A549 (cell line): ENCODE data around the gene HSCB. TPM values are rescaled to one million over a fixed set of nuclear protein-coding genes. Genes with fewer than 3 reads are reported as not detected.
"Not testable (repeated sequence)": the region's sequence is repeated elsewhere in the genome, so short reads cannot be mapped to it uniquely, and the experiment has no call there.

Experiments
- ATAC-seq, 2 experiments: fragments of 200-7000 bp in 1 of 2; fragments of >200 bp in 1 of 2; cut with Nextera tagmentation in 1 of 2; cut with Tn5 transposase in 1 of 2; 3 replicates each; pipeline versions ENCODE4 v1.8.0 to v1.9.1; 2018 to 2020; ENCODE audit warnings: mild to moderate bottlenecking in 1 of 2, moderate library complexity in 1 of 2
- CTCF ChIA-PET: fragments of 300-600 bp; sonication (Branson Sonifier 250); formaldehyde crosslinking; extraction: SDS; loops from one replicate; lab custom pipeline; 2021; ENCODE audit warnings: antibody characterized with exemption, inconsistent platforms; lab: Yijun Ruan, JAX
- POLR2A ChIA-PET: fragments of 350-600 bp; formaldehyde crosslinking; extraction: SDS; loops from one replicate; lab custom pipeline; 2021; ENCODE audit warnings: antibody characterized with exemption, inconsistent platforms; lab: Yijun Ruan, JAX
- DNase-seq, 2 experiments: peaks; one replicate each; pipeline versions ENCODE4 v3.0.0 to v3.0.0-alpha.2; 2011 to 2016; ENCODE audit warnings: low read depth in 1 of 2, low spot score in 1 of 2
- FAIRE-seq: peaks from 2 replicates; lab custom pipeline; 2011; peaks lifted over from hg19 to GRCh38; lab: Jason Lieb, UNC
- H3K27ac ChIP-seq, 2 experiments: fragments of >200 bp; sonication (Bioruptor Twin); formaldehyde crosslinking; 3 replicates each; pipeline ENCODE4 v1.5.1; 2016 to 2017
- H3K4me1 ChIP-seq: fragments of >200 bp; sonication (Bioruptor Twin); formaldehyde crosslinking; 3 replicates; pipeline ENCODE4 v1.6.1; 2016
- H3K4me2 ChIP-seq: fragments of >200 bp; sonication (Bioruptor Twin); formaldehyde crosslinking; 3 replicates; pipeline ENCODE4 v1.6.1; 2016
- H3K4me3 ChIP-seq: fragments of >200 bp; sonication (Bioruptor Twin); formaldehyde crosslinking; 3 replicates; pipeline ENCODE4 v1.5.1; 2016
- H3K9me3 ChIP-seq: fragments of >200 bp; sonication (Bioruptor Twin); formaldehyde crosslinking; 3 replicates; pipeline ENCODE4 v1.6.1; 2016
- CBX8 ChIP-seq: fragments of 200-600 bp; sonication (generic); IDR thresholded peaks from 2 replicates; pipeline ENCODE4 v1.6.1; 2016
- CEBPB ChIP-seq, 2 experiments: fragments of >200 bp in 1 of 2; sonication (Bioruptor Twin) in 1 of 2; formaldehyde crosslinking in 1 of 2; IDR thresholded peaks; 2 replicates each; pipeline ENCODE4 v1.6.1; 2012 to 2016
- CHD2 ChIP-seq: fragments of 150-350 bp; IDR thresholded peaks from 2 replicates; pipeline ENCODE4 v1.6.1; 2014; ENCODE audit warnings: low read length; ENCODE audit not compliant: partially characterized antibody
- CHD4 ChIP-seq: fragments of 200-600 bp; sonication (generic); IDR thresholded peaks from 2 replicates; pipeline ENCODE4 v1.6.1; 2016; ENCODE audit warnings: antibody characterized with exemption, mild to moderate bottlenecking, borderline replicate concordance
- EHMT2 ChIP-seq: fragments of 200-600 bp; sonication (generic); IDR thresholded peaks from 2 replicates; pipeline ENCODE4 v1.6.1; 2016; ENCODE audit warnings: antibody characterized with exemption, low read depth, mild to moderate bottlenecking, moderate library complexity
- EP300 ChIP-seq, 2 experiments: fragments of >200 bp; sonication (Bioruptor Twin); formaldehyde crosslinking; IDR thresholded peaks; 2 replicates in 1 of 2; 3 replicates in 1 of 2; pipeline ENCODE4 v1.6.1; 2016 to 2017
- FOSL2 ChIP-seq, 2 experiments: fragments of 450-650 bp in 1 of 2; fragments of >200 bp in 1 of 2; sonication (Bioruptor Twin) in 1 of 2; formaldehyde crosslinking; IDR thresholded peaks; 2 replicates each; pipeline versions ENCODE4 v1.5.0 to v1.6.1; 2016 to 2020; ENCODE audit warnings: mild to moderate bottlenecking in 1 of 2, moderate library complexity in 1 of 2
- FOXS1 ChIP-seq: fragments of 250-450 bp; sonication (Bioruptor Pico); IDR thresholded peaks from 2 replicates; pipeline ENCODE4 v1.5.0; 2020; ENCODE audit warnings: mild to moderate bottlenecking, moderate library complexity
- HDAC2 ChIP-seq: fragments of 200-600 bp; sonication (generic); IDR thresholded peaks from 2 replicates; pipeline ENCODE4 v1.6.1; 2016
- HEYL ChIP-seq: fragments of 250-450 bp; sonication (Bioruptor Pico); IDR thresholded peaks from 2 replicates; pipeline ENCODE4 v1.8.0; 2021; ENCODE audit warnings: mild to moderate bottlenecking, moderate library complexity
- HOXB13 ChIP-seq: fragments of 250-450 bp; sonication (Bioruptor Pico); IDR thresholded peaks from 2 replicates; pipeline ENCODE4 v1.5.0; 2020; ENCODE audit warnings: low read depth, mild to moderate bottlenecking, moderate library complexity
- JUNB ChIP-seq: fragments of >200 bp; sonication (Bioruptor Twin); formaldehyde crosslinking; IDR thresholded peaks from 2 replicates; pipeline ENCODE4 v1.6.1; 2016
- MAZ ChIP-seq: fragments of 150-350 bp; IDR thresholded peaks from 2 replicates; pipeline ENCODE4 v1.6.1; 2014; ENCODE audit warnings: antibody characterized with exemption, low read depth, low read length, borderline replicate concordance
- MYC ChIP-seq: IDR thresholded peaks from 2 replicates; pipeline ENCODE4 v1.6.1; 2012; ENCODE audit warnings: mild to moderate bottlenecking, inconsistent platforms, low read length, improper control_type of control experiment, borderline replicate concordance
- NFE2L2 ChIP-seq: fragments of 150-350 bp; conservative IDR thresholded peaks from 2 replicates; pipeline ENCODE4 v1.6.1; 2014; ENCODE audit warnings: low read length
- NPAS2 ChIP-seq: fragments of 250-450 bp; sonication (Bioruptor Pico); IDR thresholded peaks from 2 replicates; pipeline ENCODE4 v1.8.0; 2022; ENCODE audit warnings: mild to moderate bottlenecking, moderate library complexity, borderline replicate concordance
- NR3C1 ChIP-seq: fragments of >200 bp; sonication (Bioruptor Twin); formaldehyde crosslinking; IDR thresholded peaks from 3 replicates; pipeline ENCODE4 v1.6.1; 2017
- PHF8 ChIP-seq: fragments of 200-600 bp; sonication (generic); IDR thresholded peaks from 2 replicates; pipeline ENCODE4 v1.6.1; 2016; ENCODE audit warnings: low read depth, mild to moderate bottlenecking, antibody characterized with exemption, moderate library complexity, borderline replicate concordance
- POLR2AphosphoS2 ChIP-seq: conservative IDR thresholded peaks from 2 replicates; pipeline ENCODE4 v1.6.1; 2012; ENCODE audit warnings: low read length, improper control_type of control experiment, inconsistent platforms
- RAD21 ChIP-seq, 2 experiments: fragments of >200 bp in 1 of 2; sonication (Bioruptor Twin) in 1 of 2; formaldehyde crosslinking in 1 of 2; IDR thresholded peaks in 1 of 2; conservative IDR thresholded peaks in 1 of 2; 2 replicates in 1 of 2; 3 replicates in 1 of 2; pipeline ENCODE4 v1.6.1; 2012 to 2018; ENCODE audit warnings: inconsistent platforms in 1 of 2
- SMC3 ChIP-seq: fragments of >200 bp; sonication (Bioruptor Twin); formaldehyde crosslinking; IDR thresholded peaks from 3 replicates; pipeline ENCODE4 v1.6.1; 2018; ENCODE audit warnings: inconsistent platforms
- TP53 ChIP-seq: fragments of 250-450 bp; sonication (Bioruptor Pico); IDR thresholded peaks from 2 replicates; pipeline ENCODE4 v1.5.0; 2021; ENCODE audit warnings: mild to moderate bottlenecking, moderate library complexity
- ZC3H11A ChIP-seq: fragments of 450-650 bp; IDR thresholded peaks from 2 replicates; pipeline ENCODE4 v1.6.1; 2014; ENCODE audit warnings: antibody characterized with exemption, mild to moderate bottlenecking
- WGBS: methylation state at CpG from one replicate; pipeline ENCODE4 v1.1.6; 2017; ENCODE audit errors: missing lambda C conversion rate; 5-methylcytosine and 5-hydroxymethylcytosine counted together
- polyA plus RNA-seq, 4 experiments: library from polyadenylated mRNA; depleted of rRNA in 3 of 4; stranded (reverse); fragments of >200 nt; fragmentation: RNase III in 1 of 4; extraction: RNeasy Plus Mini Kit Qiagen cat#74134 plus additional on column Dnase treatment in 1 of 4; gene quantifications; 2 replicates in 3 of 4; 3 replicates in 1 of 4; pipeline ENCODE4 v1.2.3, GENCODE V29; 2011 to 2017
- TF ChIP-seq, protein P1 (sequence below): fragments of >200 bp; sonication (Bioruptor Twin); formaldehyde crosslinking; IDR thresholded peaks from 2 replicates; pipeline ENCODE4 v1.6.1; 2016
- TF ChIP-seq, protein P2 (sequence below): fragments of 450-650 bp; IDR thresholded peaks from 2 replicates; pipeline ENCODE4 v1.6.1; 2014; ENCODE audit warnings: antibody characterized with exemption
- TF ChIP-seq, protein P3 (sequence below): IDR thresholded peaks from 2 replicates; pipeline ENCODE4 v1.6.1; 2012

HSCB gene
- polyA plus RNA-seq, 2 of the 4 experiments (the other 2 are of a cell fraction), result 17.2 to 22.4 TPM

DNA sequence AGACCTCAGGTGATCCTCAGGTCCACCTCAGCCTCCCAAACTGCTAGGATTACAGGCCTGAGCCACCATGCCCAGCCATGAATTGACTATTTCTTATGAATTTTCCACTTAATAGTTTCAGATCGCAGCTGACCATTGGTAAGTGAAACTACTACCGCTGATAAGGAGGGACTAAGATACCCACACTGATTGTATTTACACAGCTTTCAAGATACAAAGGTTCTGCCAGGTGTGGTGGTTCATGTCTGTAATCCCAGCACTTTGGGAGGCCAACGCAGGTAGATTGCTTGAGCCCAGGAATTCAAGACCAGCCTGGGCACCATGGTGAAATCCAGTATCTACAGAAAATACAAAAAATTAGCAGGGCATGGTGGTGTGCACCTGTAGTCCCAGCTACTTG is 4.1 kb upstream of the HSCB start:
- FAIRE-seq (no peak), ATAC-seq (no peak), DNase-seq (no peak)
- 100% methylated on average over 3 of the region's 3 CpGs for WGBS
- ChIA-PET POLR2A (no interaction called here), CTCF (no interaction called here)
- no peaks in the 10 kb centered on the region for H3K9me3 ChIP-seq
- no peak overlapping the region for H3K4me3 ChIP-seq
- no peaks in the 10 kb centered on the region for H3K4me1 ChIP-seq
- TF ChIP-seq, protein P1, sequence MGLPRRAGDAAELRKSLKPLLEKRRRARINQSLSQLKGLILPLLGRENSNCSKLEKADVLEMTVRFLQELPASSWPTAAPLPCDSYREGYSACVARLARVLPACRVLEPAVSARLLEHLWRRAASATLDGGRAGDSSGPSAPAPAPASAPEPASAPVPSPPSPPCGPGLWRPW, result no peak
- TF ChIP-seq ZC3H11A (no peak), EP300 (IDR thresholded peaks at IDR 0.05) (no peak), CHD4 (no peak), EHMT2 (no peak), NR3C1 (no peak)
- H3K27ac ChIP-seq, result no peak overlapping the region
- H3K4me2 ChIP-seq, result no peak overlapping the region

DNA sequence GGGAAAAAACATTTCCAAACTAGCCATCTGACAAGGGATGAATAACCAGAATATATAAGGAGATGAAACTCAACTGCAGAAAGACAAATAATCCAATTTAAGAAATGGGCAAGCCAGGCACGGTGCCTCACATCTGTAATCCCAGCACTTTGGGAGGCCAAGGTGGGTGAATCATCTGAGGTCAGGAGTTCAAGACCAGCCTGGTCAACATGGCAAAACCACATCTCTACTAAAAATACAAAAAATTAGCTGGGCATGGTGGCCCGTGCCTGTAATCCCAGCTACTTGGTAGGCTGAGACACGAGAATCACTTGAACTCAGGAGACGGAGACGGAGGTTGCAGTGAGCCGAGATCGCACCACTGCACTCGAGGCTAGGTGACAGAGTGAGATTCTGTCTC is 3.0 kb upstream of the HSCB start:
- CTCF ChIA-PET, FAIRE-seq: not testable (repeated sequence)

DNA sequence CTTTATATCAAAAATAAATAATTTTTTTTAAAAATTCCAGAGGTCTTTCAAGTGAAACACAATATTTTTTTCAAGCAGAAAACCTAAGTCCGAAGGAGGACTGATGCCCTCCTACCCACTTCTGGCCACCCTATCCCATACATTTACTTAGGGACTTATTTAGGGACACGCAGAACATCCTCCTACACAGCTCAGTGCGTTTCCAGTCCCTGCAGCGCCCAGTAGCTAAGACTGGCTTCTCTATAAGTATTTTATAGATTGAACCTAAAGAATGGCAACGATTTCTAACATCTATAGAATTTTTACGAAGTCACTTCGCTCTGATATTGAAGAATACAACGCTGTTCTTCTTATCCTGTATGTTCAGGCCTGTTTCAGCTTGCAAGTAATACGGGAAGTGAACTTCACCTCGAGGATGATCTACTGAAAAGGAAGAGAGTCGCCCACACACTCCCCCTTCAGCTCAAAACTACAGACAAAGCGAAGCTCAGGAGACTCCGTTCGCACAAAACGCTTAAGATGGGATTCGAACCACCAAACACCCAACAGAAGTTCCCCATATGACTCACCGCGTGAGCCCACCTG is 547 bp upstream of the HSCB start:
- H3K4me3 ChIP-seq, result peak overlapping the region; percentile 92
- 9% methylated on average over 16 of the region's 18 CpGs for WGBS
- FAIRE-seq (no peak), DNase-seq (no peak), ATAC-seq (no peak)
- peak overlapping the region; percentile 78 to 100 for H3K27ac ChIP-seq
- H3K4me2 ChIP-seq, result peak overlapping the region; percentile 84
- POLR2A ChIA-PET, result no interaction called here
- H3K9me3 ChIP-seq, result no peaks in the 10 kb centered on the region
- H3K4me1 ChIP-seq, result peaks cover 8% of the 10 kb centered on the region; the same call in 2 of the 3 replicates
- no peak for TF ChIP-seq FOXS1
- TF ChIP-seq HDAC2, result no peak
- peak; percentile 10; the same call in 1 of the 2 replicates for TF ChIP-seq FOSL2 (IDR thresholded peaks at IDR 0.05)
- peak; percentile 92 for TF ChIP-seq FOSL2 (CRISPR knock-in tag; IDR thresholded peaks at IDR 0.05)
- CTCF ChIA-PET, result interaction anchor here (0.6 to 2.7 kb wide), 3 partner anchors 29 to 141 kb away, joined by 3 to 6 read pairs (median 3); no protein-coding TSS in a partner anchor

More for the DNA sequence above, 3.0 kb upstream of the HSCB start:
- 83% methylated on average over 8 of the region's 8 CpGs for WGBS
- H3K27ac ChIP-seq, H3K4me3 ChIP-seq, H3K4me1 ChIP-seq, H3K9me3 ChIP-seq, H3K4me2 ChIP-seq, DNase-seq, ATAC-seq, POLR2A ChIA-PET: not testable (repeated sequence)

DNA sequence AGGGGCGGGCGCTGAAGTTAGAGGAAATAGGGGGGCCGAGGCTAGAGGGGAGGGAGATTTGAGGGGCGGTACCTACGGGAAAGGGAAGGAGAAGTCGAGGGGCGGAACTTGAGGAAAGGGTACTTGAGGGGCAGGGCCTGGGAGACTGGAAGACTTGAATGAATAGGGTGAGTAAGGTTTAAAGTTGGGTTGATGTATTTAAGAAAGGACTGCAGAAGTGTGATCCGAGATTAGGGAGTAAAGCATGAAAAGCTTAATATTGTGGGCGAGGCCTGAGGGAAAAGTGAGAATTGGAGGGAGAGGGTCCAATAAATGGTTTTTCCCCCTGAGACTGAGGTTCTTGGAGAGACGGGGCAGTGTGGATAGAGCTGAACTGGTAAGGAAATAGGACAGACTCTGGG is 723 bp downstream of the HSCB start:
- peak overlapping the region; percentile 92 for H3K4me3 ChIP-seq
- H3K4me2 ChIP-seq, result peak overlapping the region; percentile 68
- TF ChIP-seq SMC3 (0 out of 3 replicates have a peak, but pooled peaks have one; percentile 2), CBX8 (no peak)
- TF ChIP-seq, all 56 proteins: peak for 1
- Histone ChIP-seq H3K9me3 (no peaks in the 10 kb centered on the region), H3K4me1 (peaks cover 8% of the 10 kb centered on the region; the same call in 2 of the 3 replicates), H3K27ac (peak overlapping the region; percentile 91 to 100)
- POLR2A ChIA-PET, result no interaction called here
- DNase-seq (no peak), ATAC-seq (no peak), FAIRE-seq (no peak)
- CTCF ChIA-PET, result interaction anchor here (2.7 kb wide), 1 partner anchor 32 kb away, joined by 6 read pairs; no protein-coding TSS in a partner anchor
- 6% methylated on average over 7 of the region's 10 CpGs for WGBS

DNA sequence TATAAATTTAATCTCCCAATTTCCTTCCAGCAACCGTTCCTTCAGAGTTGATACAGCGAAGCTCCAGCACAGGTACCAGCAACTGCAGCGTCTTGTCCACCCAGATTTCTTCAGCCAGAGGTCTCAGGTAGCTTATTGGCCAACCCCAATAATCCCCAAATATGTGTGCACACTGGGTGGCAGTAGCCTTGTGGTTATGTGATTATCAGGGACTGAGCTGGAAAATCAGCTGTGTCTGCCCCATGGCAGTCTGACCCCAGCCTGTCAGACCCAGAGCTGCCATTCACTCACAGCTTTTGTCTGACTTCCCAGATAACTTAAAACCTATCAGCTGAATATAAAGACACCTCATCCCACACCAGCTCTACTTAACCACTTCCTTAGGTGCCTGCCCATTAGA is 2.0 kb downstream of the HSCB start:
- H3K4me2 ChIP-seq, result no peak overlapping the region
- FAIRE-seq (no peak), DNase-seq (no peak), ATAC-seq (no peak)
- H3K9me3 ChIP-seq, result no peaks in the 10 kb centered on the region
- ChIA-PET POLR2A (no interaction called here), CTCF (interaction anchor here (0.9 to 2.7 kb wide), 2 partner anchors 34 to 88 kb away, joined by 3 to 6 read pairs; no protein-coding TSS in a partner anchor)
- 94% methylated on average over 3 of the region's 3 CpGs for WGBS
- H3K27ac ChIP-seq, result no peak overlapping the region
- no peak overlapping the region for H3K4me3 ChIP-seq
- peaks cover 8% of the 10 kb centered on the region; the same call in 2 of the 3 replicates for H3K4me1 ChIP-seq
- TF ChIP-seq RAD21 (conservative IDR thresholded peaks at IDR 0.05 in 1 of 2, IDR thresholded peaks at IDR 0.05 in 1 of 2) (no peak), HOXB13 (CRISPR knock-in tag) (no peak), PHF8 (no peak), MAZ (no peak), JUNB (no peak), CEBPB (IDR thresholded peaks at IDR 0.05) (no peak), POLR2AphosphoS2 (no peak), HDAC2 (no peak), FOSL2 (IDR thresholded peaks at IDR 0.05) (no peak), FOSL2 (CRISPR knock-in tag; IDR thresholded peaks at IDR 0.05) (no peak), NPAS2 (CRISPR knock-in tag) (no peak), MYC (no peak), TP53 (CRISPR knock-in tag) (no peak), NFE2L2 (no peak), HEYL (CRISPR knock-in tag) (no peak), CHD2 (no peak)
- TF ChIP-seq, protein P2, sequence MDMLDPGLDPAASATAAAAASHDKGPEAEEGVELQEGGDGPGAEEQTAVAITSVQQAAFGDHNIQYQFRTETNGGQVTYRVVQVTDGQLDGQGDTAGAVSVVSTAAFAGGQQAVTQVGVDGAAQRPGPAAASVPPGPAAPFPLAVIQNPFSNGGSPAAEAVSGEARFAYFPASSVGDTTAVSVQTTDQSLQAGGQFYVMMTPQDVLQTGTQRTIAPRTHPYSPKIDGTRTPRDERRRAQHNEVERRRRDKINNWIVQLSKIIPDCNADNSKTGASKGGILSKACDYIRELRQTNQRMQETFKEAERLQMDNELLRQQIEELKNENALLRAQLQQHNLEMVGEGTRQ, result no peak
- TF ChIP-seq, protein P3, sequence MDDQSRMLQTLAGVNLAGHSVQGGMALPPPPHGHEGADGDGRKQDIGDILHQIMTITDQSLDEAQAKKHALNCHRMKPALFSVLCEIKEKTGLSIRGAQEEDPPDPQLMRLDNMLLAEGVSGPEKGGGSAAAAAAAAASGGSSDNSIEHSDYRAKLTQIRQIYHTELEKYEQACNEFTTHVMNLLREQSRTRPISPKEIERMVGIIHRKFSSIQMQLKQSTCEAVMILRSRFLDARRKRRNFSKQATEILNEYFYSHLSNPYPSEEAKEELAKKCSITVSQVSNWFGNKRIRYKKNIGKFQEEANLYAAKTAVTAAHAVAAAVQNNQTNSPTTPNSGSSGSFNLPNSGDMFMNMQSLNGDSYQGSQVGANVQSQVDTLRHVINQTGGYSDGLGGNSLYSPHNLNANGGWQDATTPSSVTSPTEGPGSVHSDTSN, result no peak
